ENCODE results near the gene GPR137.

GPR137 gene

GRCh38 chr11:64284962-64285884, at the start of gene GPR137:
GPR137 (plus strand) TSS chr11:64285848; CDS start chr11:64286525, 677 bp downstream.
- peaks cover 20 to 26% of the 10 kb centered on the region in 2 experiments for H3K4me1 ChIP-seq (ENCODE audit: control insufficient read depth in 1 of 2, insufficient read depth in 1 of 2, low read depth in 1 of 2, low read length in 1 of 2)
- TF ChIP-seq CTCF (IDR thresholded peaks at IDR 0.05) = peak; percentile 42
- peak within 1 kb of the TSS; percentile 86 to 93 for H3K4me3 ChIP-seq (ENCODE audit: low read depth in 1 of 2, low read length in 1 of 2)
- no peaks in the 10 kb centered on the region for H3K9me3 ChIP-seq
- H3K36me3 ChIP-seq = peaks cover 7% of the 10 kb centered on the region
- H3K27ac ChIP-seq = peak within 1 kb of the TSS; percentile 98
- peaks cover 12% of the 10 kb centered on the region for H3K27me3 ChIP-seq

DNA sequence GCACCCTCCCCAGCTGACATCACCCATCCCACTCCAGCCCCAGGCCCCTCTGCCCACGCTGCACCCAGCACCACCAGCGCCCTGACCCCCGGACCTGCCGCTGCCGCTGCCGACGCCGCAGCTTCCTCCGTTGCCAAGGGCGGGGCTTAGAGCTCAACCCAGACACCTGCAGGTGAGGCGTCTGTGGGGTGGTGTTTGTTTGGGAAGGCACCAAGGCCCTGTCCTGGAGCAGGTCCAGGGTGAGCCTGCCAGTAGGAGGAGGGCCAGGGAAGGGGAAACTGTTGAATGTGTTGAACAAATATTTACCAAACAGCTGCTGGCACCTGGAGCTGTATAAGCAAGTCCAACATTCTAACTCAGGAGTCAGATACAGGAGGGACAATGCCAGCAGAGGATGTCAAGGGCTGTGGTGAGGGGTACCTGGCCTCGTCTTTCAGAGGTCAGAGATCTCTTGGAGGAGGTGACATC, 48.1 kb upstream of the GPR137 start:
- no peak overlapping the region for H3K4me3 ChIP-seq (ENCODE audit: low read depth in 1 of 2, low read length in 1 of 2)
- peak overlapping the region; percentile 96 for H3K27ac ChIP-seq
- H3K36me3 ChIP-seq = no peaks in the 10 kb centered on the region
- H3K27me3 ChIP-seq = peaks cover 24% of the 10 kb centered on the region
- H3K4me1 ChIP-seq (ENCODE audit: control insufficient read depth in 1 of 2, insufficient read depth in 1 of 2, low read depth in 1 of 2, low read length in 1 of 2) = peaks cover 62 to 71% of the 10 kb centered on the region in 2 experiments
- no peak for TF ChIP-seq CTCF (IDR thresholded peaks at IDR 0.05)
- H3K9me3 ChIP-seq = no peaks in the 10 kb centered on the region

DNA sequence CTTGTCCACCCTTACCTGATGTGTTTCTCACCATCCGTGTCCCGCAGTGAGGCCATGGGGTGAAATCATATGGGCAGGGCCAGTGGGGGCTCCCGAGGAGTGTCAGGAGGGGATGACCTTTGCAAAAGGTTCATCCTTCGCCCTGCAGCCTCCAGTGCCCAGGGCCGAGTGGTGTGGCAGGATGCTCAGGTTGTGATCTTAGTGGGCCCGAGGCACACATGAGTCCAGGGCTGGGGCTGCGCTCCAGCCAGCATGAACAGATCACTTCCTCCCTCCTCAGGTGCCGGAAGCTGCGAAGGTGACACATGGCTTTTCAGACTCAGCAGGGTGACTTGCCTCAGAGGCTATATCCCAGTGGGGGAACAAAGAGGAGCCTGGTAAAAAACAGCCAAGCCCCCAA, 47.6 kb upstream of the GPR137 start:
- TF ChIP-seq CTCF (IDR thresholded peaks at IDR 0.05) = no peak
- H3K9me3 ChIP-seq = no peaks in the 10 kb centered on the region
- peak overlapping the region in 1 of 2 experiments; percentile 1 for H3K4me3 ChIP-seq (ENCODE audit: low read depth in 1 of 2, low read length in 1 of 2)
- H3K27ac ChIP-seq = peak overlapping the region; percentile 96
- no peaks in the 10 kb centered on the region for H3K36me3 ChIP-seq
- H3K27me3 ChIP-seq = peaks cover 24% of the 10 kb centered on the region
- H3K4me1 ChIP-seq (ENCODE audit: control insufficient read depth in 1 of 2, insufficient read depth in 1 of 2, low read depth in 1 of 2, low read length in 1 of 2) = peaks cover 67 to 74% of the 10 kb centered on the region in 2 experiments

DNA sequence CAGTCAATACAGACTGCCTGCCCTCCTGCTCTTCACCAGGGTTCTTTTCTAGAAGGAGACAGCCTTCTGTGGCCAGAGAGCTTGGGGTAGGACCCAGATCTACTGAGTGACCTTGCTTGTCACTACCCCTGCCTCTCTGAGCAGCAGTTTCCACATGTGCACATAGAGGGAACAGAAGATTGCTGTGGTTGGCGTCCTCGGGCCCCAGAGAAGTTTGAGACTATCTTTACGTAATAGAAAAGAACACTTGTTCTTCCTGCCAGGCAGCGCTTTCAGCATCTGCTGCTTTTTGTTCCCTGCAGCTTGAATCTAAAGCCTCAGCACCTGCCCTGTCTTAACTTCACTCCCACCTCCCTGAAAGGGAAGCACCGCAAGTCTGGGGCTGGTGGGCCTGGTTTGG, 46.6 kb upstream of the GPR137 start:
- Histone ChIP-seq H3K27me3 (peaks cover 15% of the 10 kb centered on the region), H3K27ac (peak overlapping the region; percentile 96), H3K4me1 (ENCODE audit: control insufficient read depth in 1 of 2, insufficient read depth in 1 of 2, low read depth in 1 of 2, low read length in 1 of 2) (peaks cover 63 to 68% of the 10 kb centered on the region in 2 experiments), H3K9me3 (no peaks in the 10 kb centered on the region), H3K36me3 (no peaks in the 10 kb centered on the region), H3K4me3 (ENCODE audit: low read depth in 1 of 2, low read length in 1 of 2) (peak overlapping the region in 1 of 2 experiments; percentile 95)
- TF ChIP-seq CTCF (IDR thresholded peaks at IDR 0.05) = no peak

DNA sequence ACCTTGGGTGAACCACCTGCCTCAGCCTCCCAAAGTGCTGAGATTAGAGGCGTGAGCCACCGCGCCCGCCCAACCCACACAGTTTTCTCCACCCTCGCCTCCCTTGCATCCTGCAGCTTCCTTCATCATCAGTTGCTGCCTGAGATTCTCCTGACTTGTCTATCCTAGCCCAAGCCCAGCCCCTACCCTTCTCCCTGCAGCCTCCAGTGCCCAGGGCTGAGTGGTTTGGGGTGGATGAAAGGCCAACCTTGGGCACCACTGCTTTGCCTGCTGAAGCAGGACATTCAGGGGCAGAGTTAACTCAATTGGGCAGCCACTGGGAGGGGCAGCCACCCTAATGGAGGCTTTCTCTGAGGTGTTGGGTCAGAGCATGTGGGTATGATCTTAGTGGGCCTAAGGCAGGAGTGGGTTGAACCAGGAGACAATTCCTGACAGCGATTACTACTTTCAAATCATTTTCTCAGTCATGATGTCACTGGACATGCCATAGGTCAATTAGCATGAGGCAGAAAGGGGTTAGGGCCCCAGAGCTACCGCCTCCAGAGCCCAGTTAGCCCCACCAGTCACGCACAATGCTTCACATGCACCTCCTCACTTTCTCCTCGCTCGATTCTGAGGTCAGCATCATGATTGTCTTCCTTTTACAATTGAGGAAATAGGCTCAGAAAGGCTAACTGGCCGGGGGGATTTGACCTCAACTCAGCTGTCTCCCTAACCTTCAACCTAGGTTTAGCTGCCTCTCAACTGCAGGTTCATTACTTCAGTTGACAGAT, 45.8 kb upstream of the GPR137 start:
- Histone ChIP-seq H3K9me3 (no peaks in the 10 kb centered on the region), H3K4me1 (ENCODE audit: control insufficient read depth in 1 of 2, insufficient read depth in 1 of 2, low read depth in 1 of 2, low read length in 1 of 2) (peaks cover 62 to 67% of the 10 kb centered on the region in 2 experiments), H3K27me3 (peaks cover 10% of the 10 kb centered on the region), H3K36me3 (no peaks in the 10 kb centered on the region), H3K27ac (peak overlapping the region; percentile 96), H3K4me3 (ENCODE audit: low read depth in 1 of 2, low read length in 1 of 2) (peak overlapping the region; percentile 89 to 95)
- no peak for TF ChIP-seq CTCF (IDR thresholded peaks at IDR 0.05)
